Measurements from ENCODE around the gene GJB5.

Gene GJB5

GRCh38 chr1:34800214-34800613 is 45.4 kb downstream of the GJB5 start:
- peaks cover 2% of the 10 kb centered on the region for H3K27me3 ChIP-seq
- no peaks in the 10 kb centered on the region for H3K4me1 ChIP-seq (ENCODE audit: control insufficient read depth in 1 of 2, insufficient read depth in 1 of 2, low read depth in 1 of 2, low read length in 1 of 2)
- H3K4me3 ChIP-seq (ENCODE audit: low read depth in 1 of 2, low read length in 1 of 2), result no peak overlapping the region
- no peaks in the 10 kb centered on the region for H3K36me3 ChIP-seq
- no peak overlapping the region for H3K27ac ChIP-seq
- no peaks in the 10 kb centered on the region for H3K9me3 ChIP-seq
- no peak for TF ChIP-seq CTCF (IDR thresholded peaks at IDR 0.05)

- no peaks in the 10 kb centered on the region for H3K4me1 ChIP-seq (ENCODE audit: control insufficient read depth in 1 of 2, insufficient read depth in 1 of 2, low read depth in 1 of 2, low read length in 1 of 2)
- TF ChIP-seq CTCF (IDR thresholded peaks at IDR 0.05), result no peak
- no peaks in the 10 kb centered on the region for H3K9me3 ChIP-seq
- H3K36me3 ChIP-seq, result no peaks in the 10 kb centered on the region
- H3K27me3 ChIP-seq, result no peaks in the 10 kb centered on the region
- H3K4me3 ChIP-seq (ENCODE audit: low read depth in 1 of 2, low read length in 1 of 2), result no peak overlapping the region
- H3K27ac ChIP-seq, result no peak overlapping the region
Measured at GRCh38 chr1:34803770-34804169, 48.9 kb downstream of the GJB5 start.

- TF ChIP-seq CTCF (IDR thresholded peaks at IDR 0.05), result no peak
- no peak overlapping the region for H3K4me3 ChIP-seq (ENCODE audit: low read depth in 1 of 2, low read length in 1 of 2)
- no peaks in the 10 kb centered on the region for H3K27me3 ChIP-seq
- H3K36me3 ChIP-seq, result no peaks in the 10 kb centered on the region
- no peaks in the 10 kb centered on the region for H3K4me1 ChIP-seq (ENCODE audit: control insufficient read depth in 1 of 2, insufficient read depth in 1 of 2, low read depth in 1 of 2, low read length in 1 of 2)
- no peaks in the 10 kb centered on the region for H3K9me3 ChIP-seq
- no peak overlapping the region for H3K27ac ChIP-seq
Measured at GRCh38 chr1:34806396-34806795, 51.5 kb downstream of the GJB5 start.
